Caco-2 (cell line): ENCODE results near the gene TCAIM. TPM values are rescaled to one million over a fixed set of nuclear protein-coding genes. Genes with fewer than 3 reads are reported as not detected.

Experiments
- BruUV-seq: library from RNA; stranded (reverse); fragments of 400-500 nt; replicated peaks from 2 replicates; lab custom pipeline; 2021; lab: Mats Ljungman, UMichigan
- CTCF ChIA-PET: fragments of 300-600 bp; sonication (Branson Sonifier 250); formaldehyde crosslinking; loops from one replicate; lab custom pipeline; 2022; ENCODE audit warnings: antibody characterized with exemption; lab: Charles Lee
- POLR2A ChIA-PET: fragments of 300-600 bp; sonication (Branson Sonifier 250); formaldehyde crosslinking; loops from one replicate; lab custom pipeline; 2022; ENCODE audit warnings: antibody characterized with exemption; lab: Charles Lee
- DNase-seq, 2 experiments: peaks; one replicate each; pipeline versions ENCODE4 v3.0.0 to v3.0.0-alpha.2; 2020 to 2022
- H3K27me3 ChIP-seq: replicated peaks from 2 replicates; pipeline ENCODE4 v1.6.0; 2011; ENCODE audit warnings: low read length; ENCODE audit not compliant: control insufficient read depth, insufficient read depth
- H3K36me3 ChIP-seq: 2 replicates; pipeline ENCODE4 v1.5.1; 2011; ENCODE audit warnings: low read length; ENCODE audit not compliant: control insufficient read depth, insufficient read depth
- H3K4me1 ChIP-seq: fragments of 250-450 bp; sonication (Bioruptor Pico); 2 replicates; pipeline ENCODE4 v1.5.1; 2020; ENCODE audit warnings: mild to moderate bottlenecking
- H3K4me3 ChIP-seq: 2 replicates; pipeline ENCODE4 v1.5.1; 2011; ENCODE audit warnings: low read depth, mild to moderate bottlenecking, control low read depth, low read length
- H3K9me3 ChIP-seq: fragments of 250-450 bp; sonication (Bioruptor Pico); 2 replicates; pipeline ENCODE4 v1.5.1; 2020; ENCODE audit warnings: mild to moderate bottlenecking, moderate library complexity
- H3K27ac Mint-ChIP-seq: one replicate; pipeline ENCODE4 v1.8.0; 2022; ENCODE audit warnings: mixed read lengths; ENCODE audit not compliant: unreplicated experiment
- H3K27me3 Mint-ChIP-seq: one replicate; pipeline ENCODE4 v1.8.0; 2022; ENCODE audit warnings: mixed read lengths; ENCODE audit not compliant: insufficient read depth, unreplicated experiment
- H3K36me3 Mint-ChIP-seq: one replicate; pipeline ENCODE4 v1.8.0; 2022; ENCODE audit warnings: mild to moderate bottlenecking, mixed read lengths; ENCODE audit not compliant: insufficient read depth, unreplicated experiment
- H3K4me1 Mint-ChIP-seq: one replicate; pipeline ENCODE4 v1.8.0; 2022; ENCODE audit warnings: low read depth, mixed read lengths; ENCODE audit not compliant: unreplicated experiment
- H3K4me3 Mint-ChIP-seq: one replicate; pipeline ENCODE4 v1.8.0; 2022; ENCODE audit warnings: mild to moderate bottlenecking, moderate library complexity, mixed read lengths; ENCODE audit not compliant: unreplicated experiment
- H3K9me3 Mint-ChIP-seq: one replicate; pipeline ENCODE4 v1.8.0; 2022; ENCODE audit warnings: mixed read lengths; ENCODE audit not compliant: unreplicated experiment
- CTCF ChIP-seq, 2 experiments: fragments of 200-600 bp in 1 of 2; IDR thresholded peaks; 1 replicate in 1 of 2; 2 replicates in 1 of 2; pipeline versions ENCODE4 v1.5.1 to v1.8.0; 2011 to 2022; ENCODE audit warnings: antibody characterized with exemption in 1 of 2, control low read depth in 1 of 2, inconsistent platforms in 1 of 2, low read depth in 1 of 2, low read length in 1 of 2, mild to moderate bottlenecking in 1 of 2, moderate library complexity in 1 of 2; ENCODE audit not compliant: insufficient read depth in 1 of 2, severe bottlenecking in 1 of 2, unreplicated experiment in 1 of 2
- intact Hi-C: fragments of 100-400 bp; cut with micrococcal nuclease; formaldehyde crosslinking; loops from one replicate; pipeline ENCODE4 v1.10.0; 2022; ENCODE audit not compliant: unreplicated experiment
- total RNA-seq: library from RNA; stranded (reverse); gene quantifications from 2 replicates; pipeline ENCODE4 v1.2.3, GENCODE V29; 2022

The TCAIM gene
- total RNA-seq, 1 experiment from 2014 or later = 15.0 TPM

DNA sequence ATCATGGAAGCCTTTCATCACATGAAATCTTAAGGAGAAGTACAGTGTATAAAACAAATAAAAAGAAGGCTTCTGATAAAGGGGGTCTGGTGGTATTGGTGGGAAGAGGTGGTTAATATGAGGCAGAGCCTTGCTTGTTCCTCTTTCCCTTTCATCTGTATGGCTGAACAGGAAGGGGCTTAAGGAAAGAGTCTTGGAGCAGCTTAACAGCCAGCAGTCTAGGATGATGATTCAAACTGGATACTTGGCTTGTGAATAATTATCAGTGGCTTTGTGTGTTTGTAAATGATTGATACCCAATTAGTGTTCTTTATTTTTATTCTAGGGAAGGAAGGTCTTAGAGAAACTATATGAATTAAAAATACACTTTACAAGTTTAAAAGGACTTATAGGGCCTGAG, 29.1 kb upstream of the TCAIM start:
- Histone ChIP-seq H3K4me3 (no peak overlapping the region), H3K27me3 (no peaks in the 10 kb centered on the region), H3K36me3 (no peaks in the 10 kb centered on the region), H3K4me1 (no peaks in the 10 kb centered on the region), H3K9me3 (no peaks in the 10 kb centered on the region)
- H3K9me3 Mint-ChIP-seq = no peaks in the 10 kb centered on the region
- intact Hi-C loops = no loop called here
- DNase-seq = no peak
- BruUV-seq = no TSS peak
- no peaks in the 10 kb centered on the region for H3K4me1 Mint-ChIP-seq
- TF ChIP-seq CTCF (IDR thresholded peaks at IDR 0.05; ENCODE audit: insufficient read depth in 1 of 2, low read depth in 1 of 2, low read length in 1 of 2, severe bottlenecking in 1 of 2, unreplicated experiment in 1 of 2) = no peak
- no peaks in the 10 kb centered on the region for H3K36me3 Mint-ChIP-seq
- no peak overlapping the region for H3K27ac Mint-ChIP-seq
- CTCF ChIA-PET = no interaction called here
- H3K4me3 Mint-ChIP-seq = no peak overlapping the region
- H3K27me3 Mint-ChIP-seq = peaks cover 3% of the 10 kb centered on the region
- POLR2A ChIA-PET = no interaction called here

DNA sequence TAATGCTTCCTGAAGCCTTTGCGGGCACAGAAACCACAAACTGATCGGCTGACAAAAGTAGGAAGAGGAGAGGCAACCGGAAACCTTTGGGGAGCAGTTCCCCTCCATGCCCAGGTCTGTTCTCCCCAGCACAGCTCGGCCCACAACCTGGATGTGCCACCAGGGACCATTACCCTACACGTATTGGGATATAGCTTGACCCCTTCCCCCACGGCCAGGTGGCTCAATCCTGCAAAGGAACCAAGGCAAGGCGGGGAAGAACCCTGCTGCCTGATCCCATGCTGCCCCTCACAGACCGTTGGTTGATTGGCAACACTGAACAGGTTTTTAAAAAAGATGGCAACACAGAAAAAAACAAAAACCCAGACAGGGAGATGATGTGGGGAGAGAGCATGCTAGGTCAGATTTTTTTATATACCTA, 19.7 kb upstream of the TCAIM start:
- no peaks in the 10 kb centered on the region for H3K36me3 ChIP-seq
- no peak overlapping the region for H3K4me3 Mint-ChIP-seq
- no TSS peak for BruUV-seq
- POLR2A ChIA-PET = no interaction called here
- H3K9me3 ChIP-seq = no peaks in the 10 kb centered on the region
- peak; percentile 32 to 45 for DNase-seq
- CTCF ChIA-PET = no interaction called here
- no peaks in the 10 kb centered on the region for H3K9me3 Mint-ChIP-seq
- H3K36me3 Mint-ChIP-seq = no peaks in the 10 kb centered on the region
- no peaks in the 10 kb centered on the region for H3K27me3 ChIP-seq
- intact Hi-C loops = no loop called here
- H3K27ac Mint-ChIP-seq = no peak overlapping the region
- no peaks in the 10 kb centered on the region for H3K4me1 Mint-ChIP-seq
- peaks cover 12% of the 10 kb centered on the region for H3K4me1 ChIP-seq
- no peak for TF ChIP-seq CTCF (IDR thresholded peaks at IDR 0.05; ENCODE audit: insufficient read depth in 1 of 2, low read depth in 1 of 2, low read length in 1 of 2, severe bottlenecking in 1 of 2, unreplicated experiment in 1 of 2)
- no peak overlapping the region for H3K4me3 ChIP-seq
- H3K27me3 Mint-ChIP-seq = no peaks in the 10 kb centered on the region

DNA sequence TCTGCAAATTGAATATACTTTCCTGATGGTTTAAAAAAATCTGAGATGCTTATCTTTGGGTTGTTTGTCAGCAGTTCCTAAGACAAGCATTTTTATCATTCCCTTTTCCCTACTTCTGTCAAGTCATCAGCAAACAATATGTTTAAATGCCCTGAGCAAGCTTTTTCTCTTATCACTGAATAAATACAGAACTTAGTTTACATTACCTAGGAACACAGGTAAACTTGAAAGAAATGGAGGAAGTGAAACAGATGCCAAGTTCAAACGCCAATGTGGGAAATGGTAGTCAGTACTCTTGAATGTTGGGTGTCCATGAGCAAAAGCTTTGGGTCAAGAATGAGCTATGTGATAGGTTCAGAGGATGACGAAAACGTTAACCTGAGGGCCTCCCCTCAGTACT, 17.2 kb upstream of the TCAIM start:
- Histone ChIP-seq H3K4me1 (peaks cover 12% of the 10 kb centered on the region), H3K36me3 (no peaks in the 10 kb centered on the region), H3K27me3 (no peaks in the 10 kb centered on the region), H3K4me3 (no peak overlapping the region), H3K9me3 (no peaks in the 10 kb centered on the region)
- TF ChIP-seq CTCF (IDR thresholded peaks at IDR 0.05; ENCODE audit: insufficient read depth in 1 of 2, low read depth in 1 of 2, low read length in 1 of 2, severe bottlenecking in 1 of 2, unreplicated experiment in 1 of 2) = no peak
- H3K27me3 Mint-ChIP-seq = no peaks in the 10 kb centered on the region
- POLR2A ChIA-PET = interaction anchor here (1.0 kb wide), 1 partner anchor 17 kb away, joined by 6 read pairs; the partner anchor contains the start of gene TCAIM
- no peak overlapping the region for H3K4me3 Mint-ChIP-seq
- DNase-seq = peak in 1 of 2 experiments; percentile 9
- H3K27ac Mint-ChIP-seq = no peak overlapping the region
- H3K4me1 Mint-ChIP-seq = no peaks in the 10 kb centered on the region
- no peaks in the 10 kb centered on the region for H3K36me3 Mint-ChIP-seq
- no peaks in the 10 kb centered on the region for H3K9me3 Mint-ChIP-seq
- no TSS peak for BruUV-seq
- CTCF ChIA-PET = interaction anchor here (0.8 kb wide), 1 partner anchor 17 kb away, joined by 4 read pairs; the partner anchor contains the start of gene TCAIM
- intact Hi-C loops = no loop called here
